ENCODE results near the gene IGHMBP2.

The IGHMBP2 gene

GRCh38 chr11:68928136-68928880 is 24.6 kb downstream of the IGHMBP2 start:
- FAIRE-seq, result no peak

GRCh38 chr11:68929135-68929534 is 25.4 kb downstream of the IGHMBP2 start:
- FAIRE-seq, result no peak

GRCh38 chr11:68929706-68930570 is 26.2 kb downstream of the IGHMBP2 start:
- no peak for FAIRE-seq

GRCh38 chr11:68930991-68931855 is 27.5 kb downstream of the IGHMBP2 start:
- no peak for FAIRE-seq

- FAIRE-seq, result no peak
Measured at GRCh38 chr11:68931911-68932310, 28.2 kb downstream of the IGHMBP2 start.

GRCh38 chr11:68932358-68932757 is 28.7 kb downstream of the IGHMBP2 start:
- FAIRE-seq, result no peak

- FAIRE-seq, result no peak
Measured at GRCh38 chr11:68932933-68933577, 29.4 kb downstream of the IGHMBP2 start.

GRCh38 chr11:68933605-68934320 is 30.1 kb downstream of the IGHMBP2 start:
- no peak for FAIRE-seq

GRCh38 chr11:68934321-68934645 is 30.6 kb downstream of the IGHMBP2 start:
- no peak for FAIRE-seq

GRCh38 chr11:68934666-68935065 is 31.0 kb downstream of the IGHMBP2 start:
- FAIRE-seq, result no peak

GRCh38 chr11:68935066-68935465 is 31.4 kb downstream of the IGHMBP2 start:
- FAIRE-seq, result no peak

GRCh38 chr11:68935516-68936357 is 32.0 kb downstream of the IGHMBP2 start:
- FAIRE-seq, result no peak

GRCh38 chr11:68936358-68936636 is 32.6 kb downstream of the IGHMBP2 start:
- FAIRE-seq, result no peak

- FAIRE-seq, result no peak
Measured at GRCh38 chr11:68936676-68937620, 33.3 kb downstream of the IGHMBP2 start.

GRCh38 chr11:68938088-68938487 is 34.4 kb downstream of the IGHMBP2 start:
- no peak for FAIRE-seq

- FAIRE-seq, result no peak
Measured at GRCh38 chr11:68938816-68939582, 35.3 kb downstream of the IGHMBP2 start.

GRCh38 chr11:68939583-68940555 is 36.2 kb downstream of the IGHMBP2 start:
- no peak for FAIRE-seq
